ACC112 (cell line): ENCODE measurements around the gene CHN2.

ENCODE experiments used
- H2AFZ ChIP-seq: fragments of 200-600 bp; sonication (generic); one replicate; pipeline ENCODE4 v1.6.0; 2017; ENCODE audit warnings: antibody characterized with exemption, low read length; ENCODE audit not compliant: unreplicated experiment
- H3K27ac ChIP-seq: fragments of 200-600 bp; sonication (generic); 2 replicates; pipeline ENCODE4 v1.5.1; 2014; ENCODE audit warnings: low read depth, mild to moderate bottlenecking, antibody characterized with exemption, low read length, moderate library complexity
- H3K27me3 ChIP-seq: fragments of 200-600 bp; sonication (generic); 2 replicates; pipeline ENCODE4 v1.6.1; 2014; ENCODE audit warnings: mild to moderate bottlenecking, antibody characterized with exemption, low read length, moderate library complexity, mixed read lengths; ENCODE audit not compliant: insufficient read depth
- H3K36me3 ChIP-seq: fragments of 200-600 bp; sonication (generic); 2 replicates; pipeline ENCODE4 v1.6.1; 2016; ENCODE audit warnings: mild to moderate bottlenecking, antibody characterized with exemption, low read length, moderate library complexity, mixed read lengths; ENCODE audit not compliant: insufficient read depth
- H3K4me1 ChIP-seq: fragments of 200-600 bp; sonication (generic); one replicate; pipeline ENCODE4 v1.6.1; 2016; ENCODE audit warnings: low read length, mixed read lengths; ENCODE audit not compliant: insufficient read depth, unreplicated experiment, control insufficient read depth
- H3K4me3 ChIP-seq: fragments of 200-600 bp; sonication (generic); 2 replicates; pipeline ENCODE4 v1.5.1; 2014; ENCODE audit warnings: mild to moderate bottlenecking, low read depth, low read length
- H3K79me2 ChIP-seq: fragments of 200-600 bp; sonication (generic); one replicate; pipeline ENCODE4 v1.6.0; 2016; ENCODE audit warnings: low read length; ENCODE audit not compliant: control insufficient read depth, unreplicated experiment, insufficient read depth

The CHN2 gene

GRCh38 chr7:29224726-29225125 is 30.2 kb downstream of the CHN2 start:
- Histone ChIP-seq H2AFZ (no peak overlapping the region), H3K27ac (no peak overlapping the region), H3K27me3 (no peaks in the 10 kb centered on the region), H3K79me2 (no peaks in the 10 kb centered on the region), H3K36me3 (no peaks in the 10 kb centered on the region), H3K4me3 (no peak overlapping the region), H3K4me1 (peaks cover 13% of the 10 kb centered on the region)

- no peaks in the 10 kb centered on the region for H3K36me3 ChIP-seq
- H3K4me1 ChIP-seq: peaks cover 13% of the 10 kb centered on the region
- no peaks in the 10 kb centered on the region for H3K27me3 ChIP-seq
- H3K4me3 ChIP-seq: no peak overlapping the region
- no peak overlapping the region for H3K27ac ChIP-seq
- H2AFZ ChIP-seq: no peak overlapping the region
- H3K79me2 ChIP-seq: no peaks in the 10 kb centered on the region
Measured at GRCh38 chr7:29228289-29229011, 33.9 kb downstream of the CHN2 start.

GRCh38 chr7:29229066-29229465 is 34.5 kb downstream of the CHN2 start:
- peaks cover 13% of the 10 kb centered on the region for H3K4me1 ChIP-seq
- no peaks in the 10 kb centered on the region for H3K79me2 ChIP-seq
- H3K36me3 ChIP-seq: no peaks in the 10 kb centered on the region
- H3K27me3 ChIP-seq: no peaks in the 10 kb centered on the region
- no peak overlapping the region for H2AFZ ChIP-seq
- no peak overlapping the region for H3K4me3 ChIP-seq
- no peak overlapping the region for H3K27ac ChIP-seq

GRCh38 chr7:29229946-29230345 is 35.4 kb downstream of the CHN2 start:
- Histone ChIP-seq H3K27me3 (no peaks in the 10 kb centered on the region), H2AFZ (no peak overlapping the region), H3K27ac (no peak overlapping the region), H3K79me2 (no peaks in the 10 kb centered on the region), H3K36me3 (no peaks in the 10 kb centered on the region), H3K4me3 (no peak overlapping the region), H3K4me1 (peaks cover 4% of the 10 kb centered on the region)

- no peaks in the 10 kb centered on the region for H3K4me1 ChIP-seq
- no peak overlapping the region for H3K27ac ChIP-seq
- H3K79me2 ChIP-seq: no peaks in the 10 kb centered on the region
- H3K27me3 ChIP-seq: no peaks in the 10 kb centered on the region
- no peak overlapping the region for H2AFZ ChIP-seq
- H3K36me3 ChIP-seq: no peaks in the 10 kb centered on the region
- H3K4me3 ChIP-seq: no peak overlapping the region
Measured at GRCh38 chr7:29230871-29231345, 36.3 kb downstream of the CHN2 start.

GRCh38 chr7:29231671-29232232 is 37.2 kb downstream of the CHN2 start:
- H2AFZ ChIP-seq: no peak overlapping the region
- no peaks in the 10 kb centered on the region for H3K79me2 ChIP-seq
- 0 out of 2 replicates have a peak, but pooled peaks cover 3% of the 10 kb centered on the region for H3K27me3 ChIP-seq
- no peak overlapping the region for H3K27ac ChIP-seq
- no peaks in the 10 kb centered on the region for H3K36me3 ChIP-seq
- no peaks in the 10 kb centered on the region for H3K4me1 ChIP-seq
- H3K4me3 ChIP-seq: no peak overlapping the region

- Histone ChIP-seq H3K4me3 (no peak overlapping the region), H2AFZ (no peak overlapping the region)
Measured at GRCh38 chr7:29234438-29234837, 39.9 kb downstream of the CHN2 start.

GRCh38 chr7:29236071-29236580 is 41.6 kb downstream of the CHN2 start:
- H3K27ac ChIP-seq: no peak overlapping the region
- no peak overlapping the region for H2AFZ ChIP-seq
- H3K36me3 ChIP-seq: no peaks in the 10 kb centered on the region
- no peaks in the 10 kb centered on the region for H3K4me1 ChIP-seq
- 0 out of 2 replicates have a peak, but pooled peaks cover 3% of the 10 kb centered on the region for H3K27me3 ChIP-seq
- H3K4me3 ChIP-seq: no peak overlapping the region
- H3K79me2 ChIP-seq: no peaks in the 10 kb centered on the region

More at GRCh38 chr7:29234438-29234837, 39.9 kb downstream of the CHN2 start:
- H3K27ac ChIP-seq: no peak overlapping the region
- no peaks in the 10 kb centered on the region for H3K36me3 ChIP-seq
- H3K4me1 ChIP-seq: no peaks in the 10 kb centered on the region
- H3K79me2 ChIP-seq: no peaks in the 10 kb centered on the region
- H3K27me3 ChIP-seq: 0 out of 2 replicates have a peak, but pooled peaks cover 3% of the 10 kb centered on the region

GRCh38 chr7:29236649-29237048 is 42.1 kb downstream of the CHN2 start:
- Histone ChIP-seq H3K4me1 (no peaks in the 10 kb centered on the region), H3K36me3 (no peaks in the 10 kb centered on the region), H3K4me3 (no peak overlapping the region), H2AFZ (no peak overlapping the region), H3K27ac (no peak overlapping the region), H3K27me3 (0 out of 2 replicates have a peak, but pooled peaks cover 3% of the 10 kb centered on the region), H3K79me2 (no peaks in the 10 kb centered on the region)

GRCh38 chr7:29237489-29237888 is 42.9 kb downstream of the CHN2 start:
- no peak overlapping the region for H3K4me3 ChIP-seq
- no peaks in the 10 kb centered on the region for H3K4me1 ChIP-seq
- no peak overlapping the region for H3K27ac ChIP-seq
- no peak overlapping the region for H2AFZ ChIP-seq
- no peaks in the 10 kb centered on the region for H3K36me3 ChIP-seq
- 0 out of 2 replicates have a peak, but pooled peaks cover 3% of the 10 kb centered on the region for H3K27me3 ChIP-seq
- no peaks in the 10 kb centered on the region for H3K79me2 ChIP-seq

GRCh38 chr7:29239638-29240037 is 45.1 kb downstream of the CHN2 start:
- Histone ChIP-seq H3K4me1 (no peaks in the 10 kb centered on the region), H3K79me2 (no peaks in the 10 kb centered on the region), H3K27me3 (0 out of 2 replicates have a peak, but pooled peaks cover 8% of the 10 kb centered on the region), H2AFZ (no peak overlapping the region), H3K36me3 (no peaks in the 10 kb centered on the region), H3K4me3 (no peak overlapping the region), H3K27ac (no peak overlapping the region)
